NCI-H146 treated with DMSO at 0.1 percent for 48 hours (cell line): ENCODE data around the gene ZNF385B.

Experiments
- DNase-seq: peaks from one replicate; lab custom pipeline; 2025; ENCODE audit not compliant: unreplicated experiment; lab: John Stamatoyannopoulos, UW

The ZNF385B gene

DNA sequence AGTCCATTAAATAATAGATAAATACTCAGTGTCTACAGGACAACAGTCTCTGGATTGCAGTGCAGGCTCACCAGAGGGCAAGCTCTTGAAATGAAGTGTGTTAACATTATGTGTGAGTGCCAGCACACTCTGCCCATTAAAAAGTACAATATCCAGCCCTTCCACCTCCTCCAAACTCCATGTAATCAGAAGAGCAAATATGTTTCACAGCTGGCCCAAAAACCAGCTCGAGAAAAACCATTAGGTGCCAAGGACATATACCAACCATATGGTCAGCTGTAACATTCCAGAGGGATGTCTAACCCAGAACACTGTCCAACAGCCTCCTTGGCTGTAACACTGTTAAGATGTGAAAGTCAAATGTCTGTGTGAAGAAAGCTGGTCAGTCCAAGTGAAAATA, 112.2 kb downstream of the ZNF385B start:
- DNase-seq, result no peak

DNA sequence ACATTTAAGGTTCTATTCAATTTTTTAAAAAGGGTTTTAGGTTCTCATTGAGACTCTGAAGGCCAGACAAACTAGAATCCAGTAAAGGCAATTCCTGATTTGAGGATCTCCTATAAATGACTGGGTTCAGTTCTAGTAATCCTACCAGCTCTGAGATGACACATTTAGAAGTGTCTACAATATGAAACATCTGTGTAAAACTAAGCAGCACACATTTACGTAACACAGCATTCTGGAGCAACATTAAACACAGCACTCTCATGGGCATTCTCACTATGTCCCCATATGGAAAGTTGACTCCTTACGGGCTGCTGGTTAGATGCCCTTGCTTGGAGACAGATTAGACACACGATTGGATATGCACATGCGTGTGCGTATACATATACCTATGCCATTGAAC, 114.4 kb downstream of the ZNF385B start:
- DNase-seq, result no peak

DNA sequence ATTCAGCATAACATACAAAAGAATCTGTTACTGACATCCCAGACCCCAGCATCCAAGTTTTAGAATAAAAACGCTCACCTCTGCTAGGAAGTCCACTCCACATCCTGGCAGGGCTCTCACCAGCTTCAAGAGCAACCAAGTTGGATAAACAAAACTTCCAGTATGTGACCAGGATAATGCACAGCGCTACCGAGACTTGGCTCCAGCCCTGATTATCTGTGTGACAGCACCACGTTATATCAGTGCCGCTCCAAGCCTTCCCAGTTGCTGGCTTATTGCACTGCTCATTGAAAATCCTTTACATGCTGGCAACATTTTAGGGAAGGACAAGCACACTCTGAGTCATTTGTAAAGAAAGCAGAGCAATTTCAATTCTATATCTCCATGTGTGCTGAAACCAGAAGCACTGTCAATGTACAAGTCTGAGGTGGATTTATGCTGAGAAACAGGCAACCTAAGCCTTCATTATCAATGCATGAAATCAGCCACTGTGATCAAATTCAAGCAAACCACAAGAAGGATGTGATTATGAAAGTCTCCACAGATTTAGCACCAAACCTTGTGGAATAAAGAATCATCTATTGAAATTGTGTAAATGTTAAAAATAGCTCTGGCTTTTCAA, 115.7 kb downstream of the ZNF385B start:
- no peak for DNase-seq

DNA sequence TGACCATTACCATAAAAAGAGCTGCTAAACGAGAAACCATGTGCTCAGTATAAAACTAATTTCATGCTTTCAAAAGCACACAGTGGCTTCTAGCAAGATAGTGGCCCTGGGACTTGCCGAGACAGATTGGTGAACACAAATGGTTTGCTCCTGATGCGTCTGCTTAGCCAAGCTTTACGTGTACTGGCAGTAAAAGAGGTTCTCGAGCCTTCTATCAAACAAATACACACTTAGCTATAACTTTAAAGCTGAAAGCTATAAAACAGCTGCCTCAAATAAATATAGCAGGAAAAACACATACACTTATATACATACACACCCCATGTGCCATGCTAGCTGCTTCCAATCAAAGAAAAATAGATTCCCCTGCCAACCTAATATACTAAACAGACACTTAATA, 117.0 kb downstream of the ZNF385B start:
- DNase-seq, result no peak

DNA sequence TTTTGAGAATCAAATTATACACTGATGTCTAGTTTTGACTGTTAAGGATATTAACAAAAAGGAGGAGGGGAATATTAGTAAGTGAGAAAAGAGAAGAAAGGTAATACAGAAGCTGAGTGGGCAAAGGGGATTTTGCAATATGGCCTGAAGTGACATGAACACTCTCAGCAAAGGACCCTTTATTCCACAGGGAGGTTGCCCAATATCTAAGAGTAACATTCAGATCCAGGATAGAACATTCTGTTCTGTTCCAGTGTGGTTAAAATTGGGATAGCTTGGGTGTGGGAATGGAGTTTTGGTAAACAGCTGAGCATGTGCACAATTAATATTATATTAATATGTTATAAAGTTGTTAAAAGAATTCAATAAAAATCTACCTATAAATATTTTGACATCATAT, 120.1 kb downstream of the ZNF385B start:
- no peak for DNase-seq

DNA sequence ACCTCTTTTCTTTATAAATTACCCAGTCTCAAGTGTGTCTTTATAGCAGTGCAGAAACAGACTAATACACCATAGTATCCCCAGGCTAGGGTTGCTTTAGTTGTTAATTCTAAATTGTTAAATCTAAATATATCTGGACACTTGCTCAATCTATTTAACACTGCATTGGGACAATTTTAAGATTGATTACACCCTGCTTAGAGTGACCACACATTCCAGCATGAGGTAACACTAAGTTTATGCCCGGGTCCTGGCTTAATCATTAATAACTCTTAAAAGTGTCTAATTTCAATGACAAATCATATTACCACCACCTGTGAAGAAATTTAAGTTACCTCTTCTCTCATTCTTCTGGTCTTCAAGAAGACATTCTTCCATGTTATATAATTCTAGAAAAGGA, 131.4 kb downstream of the ZNF385B start:
- no peak for DNase-seq

DNA sequence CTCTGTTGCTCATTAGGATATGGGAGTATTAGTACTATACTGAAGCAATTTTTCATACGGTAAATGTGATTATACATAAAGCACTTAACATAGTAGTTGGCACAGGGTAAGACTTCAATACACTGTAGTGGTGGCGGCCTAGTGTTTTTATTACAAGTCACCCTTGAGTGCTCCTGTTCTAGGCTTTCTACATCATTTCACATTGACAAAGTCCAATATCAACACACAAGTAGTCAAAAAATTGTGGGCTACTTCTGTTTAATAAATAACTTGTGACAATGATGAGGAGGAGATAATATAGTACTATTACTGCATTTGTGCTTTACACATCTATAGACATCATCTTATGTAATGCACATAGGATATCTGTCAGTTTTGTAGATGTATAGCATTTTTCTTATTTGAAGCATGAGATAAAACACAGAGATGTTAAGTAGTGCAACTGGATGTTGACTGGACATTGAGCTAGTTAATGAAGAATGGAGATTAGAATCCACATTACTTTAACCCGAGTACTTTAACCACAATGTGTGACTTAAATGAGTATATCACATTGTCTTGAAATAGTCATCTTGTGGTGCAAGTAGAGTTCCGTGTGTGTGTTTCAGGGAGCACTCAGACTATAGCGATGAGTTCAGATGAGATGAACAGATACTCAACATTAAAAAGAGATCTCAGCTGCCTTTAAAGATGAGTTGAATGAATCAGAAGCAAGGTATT, 134.8 kb downstream of the ZNF385B start:
- no peak for DNase-seq

DNA sequence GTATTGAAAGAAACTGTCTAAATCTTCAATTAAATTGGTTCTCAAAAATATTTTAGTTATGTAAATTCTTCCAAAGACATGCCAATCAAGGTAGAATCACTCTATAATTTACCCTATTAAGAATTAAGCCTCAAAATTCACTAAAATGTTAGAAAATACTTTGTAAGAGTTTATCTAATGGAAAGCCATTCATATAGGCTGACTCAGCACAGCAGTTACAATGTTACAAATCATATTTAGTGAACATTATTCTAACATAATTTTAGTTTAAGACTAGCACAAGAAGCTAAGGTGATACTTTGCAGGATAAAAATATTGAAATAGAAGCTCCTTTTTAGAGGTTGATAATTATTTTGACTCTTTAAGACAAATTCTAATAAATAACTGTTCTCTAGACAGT, 137.0 kb downstream of the ZNF385B start:
- no peak for DNase-seq

DNA sequence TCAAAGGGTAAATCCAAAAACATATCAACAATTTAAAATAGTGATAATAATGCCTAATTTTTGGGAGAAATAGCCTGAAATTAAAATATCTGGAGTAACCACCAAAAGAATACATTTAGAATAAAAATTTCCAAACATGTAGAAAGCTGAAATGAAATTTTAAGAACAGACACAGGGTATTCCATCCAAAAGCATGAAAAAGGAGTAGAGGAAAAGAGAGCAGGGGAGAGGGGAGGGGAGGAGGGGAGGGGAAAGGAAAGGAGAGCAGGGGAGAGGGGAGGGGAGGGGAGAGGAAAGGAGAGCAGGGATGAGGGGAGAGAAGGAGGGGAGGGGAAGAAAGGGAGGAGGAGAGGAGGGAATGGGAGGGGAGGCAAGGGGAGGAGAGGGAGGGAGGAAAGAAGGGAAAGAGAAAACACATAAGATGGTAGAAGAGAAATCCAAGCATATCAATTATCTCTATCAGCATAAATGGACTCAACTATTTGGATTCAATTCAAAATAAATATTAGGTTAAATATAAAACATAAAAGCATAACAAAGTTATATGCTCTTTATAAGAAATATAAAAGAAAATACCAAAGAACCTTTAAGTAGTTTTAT, 141.1 kb downstream of the ZNF385B start:
- no peak for DNase-seq

DNA sequence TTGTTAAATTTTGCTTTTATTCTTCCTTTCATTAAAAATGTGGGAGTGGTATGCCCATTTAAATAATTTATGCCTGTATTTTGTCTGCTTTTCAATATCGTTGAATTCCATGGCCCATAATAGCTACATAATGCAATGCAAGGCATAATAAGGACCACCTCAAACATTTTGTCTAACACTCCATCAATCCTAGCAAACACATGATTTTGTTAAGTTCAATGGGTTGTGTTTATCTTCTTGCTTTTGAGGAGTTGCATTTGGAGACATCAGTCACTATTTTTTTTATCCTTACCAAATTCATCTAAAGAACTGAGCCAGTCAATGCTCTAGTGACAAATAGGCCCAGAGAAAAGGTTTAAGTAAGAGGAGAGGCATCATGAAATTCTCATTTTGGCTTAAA, 145.5 kb downstream of the ZNF385B start:
- DNase-seq, result no peak

DNA sequence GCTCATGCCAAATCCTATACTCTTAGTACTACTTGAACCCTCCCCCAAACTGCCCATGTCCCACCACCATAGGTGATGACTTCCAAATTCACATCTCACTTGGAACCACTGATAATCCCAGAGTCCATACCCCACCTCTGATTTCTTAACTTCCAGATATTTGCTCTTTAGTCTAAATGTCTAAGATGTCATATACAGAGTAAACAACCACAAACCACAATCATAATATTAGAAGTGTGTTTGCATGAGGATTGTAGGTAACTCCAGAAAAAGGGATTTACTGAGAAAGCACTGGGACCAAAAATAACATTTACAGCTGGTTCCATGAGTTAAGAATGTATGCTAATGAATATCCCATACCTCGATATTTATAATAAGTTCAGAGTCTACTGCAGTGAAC, 146.2 kb downstream of the ZNF385B start:
- no peak for DNase-seq

DNA sequence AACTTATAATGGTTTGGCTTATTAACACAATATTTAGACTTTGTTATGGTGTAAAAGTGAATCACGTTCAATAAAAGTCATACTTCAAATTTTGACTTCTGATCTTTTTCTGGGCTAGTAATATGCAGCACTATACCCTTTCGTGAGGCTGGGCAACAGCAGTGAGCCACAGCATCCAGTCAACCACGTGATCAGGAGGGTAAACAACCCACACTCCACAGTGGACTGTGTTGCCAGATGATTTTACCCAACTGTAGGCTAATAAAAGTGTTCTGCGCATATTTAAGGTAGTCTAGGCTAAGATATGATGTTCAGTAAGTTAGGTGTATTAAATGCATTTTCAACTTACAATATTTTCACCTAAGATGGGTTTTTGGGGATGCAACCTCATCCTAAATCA, 148.6 kb downstream of the ZNF385B start:
- no peak for DNase-seq

DNA sequence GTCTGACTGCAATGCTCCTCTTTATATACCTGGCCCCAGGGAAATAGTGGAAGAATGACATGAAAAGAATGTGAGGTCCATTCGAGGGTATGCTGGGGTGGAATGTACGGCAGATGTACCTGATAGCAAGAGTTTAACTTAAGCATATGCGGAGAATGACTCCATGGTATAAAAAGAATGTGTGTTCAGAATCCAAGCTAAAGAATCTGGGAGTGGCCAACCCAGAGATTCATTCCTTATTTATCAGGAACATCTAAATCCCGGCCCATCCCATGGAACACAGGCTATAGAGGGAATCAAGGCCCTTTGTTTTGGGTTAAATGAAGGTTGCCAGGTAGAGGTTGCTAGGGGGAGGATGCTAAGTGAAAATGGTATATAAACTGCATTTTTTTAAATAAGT, 150.0 kb downstream of the ZNF385B start:
- DNase-seq, result no peak

DNA sequence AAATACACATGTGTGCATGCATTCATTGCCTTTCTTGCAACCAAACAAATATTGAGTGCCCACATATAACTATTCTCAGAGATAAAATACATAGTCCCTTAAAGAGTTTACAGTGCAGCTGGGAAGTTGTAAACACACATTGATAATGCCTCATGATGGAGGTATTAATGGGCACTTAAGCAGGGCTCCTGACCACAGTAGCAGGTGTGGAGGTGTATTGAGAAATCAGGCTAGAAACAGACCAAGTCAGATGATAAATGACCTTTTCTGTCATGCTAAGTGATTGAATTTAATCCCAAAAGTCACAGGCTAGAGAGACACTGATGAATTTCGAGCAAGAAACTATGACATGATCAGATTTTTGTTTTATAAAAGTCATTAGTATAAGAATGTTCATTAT, 157.7 kb downstream of the ZNF385B start:
- no peak for DNase-seq

DNA sequence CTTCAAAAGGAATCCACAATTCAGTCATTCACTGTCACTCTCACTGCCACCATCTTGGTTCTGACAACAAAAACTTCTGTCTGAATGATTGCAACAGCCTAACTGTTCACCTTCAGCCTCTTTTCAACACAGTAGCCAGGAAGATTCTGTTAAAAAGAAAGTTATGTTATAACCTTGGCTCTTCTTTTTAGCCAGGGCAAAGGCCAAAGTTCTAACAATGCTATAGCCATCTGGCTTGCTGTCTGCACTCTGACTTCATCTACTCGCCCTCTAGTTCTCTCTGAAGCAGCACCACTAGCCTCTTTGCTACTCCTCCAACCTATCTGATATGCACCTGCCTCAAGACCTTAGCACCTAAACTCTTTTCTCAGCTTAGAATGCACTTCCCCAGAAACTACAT, 158.5 kb downstream of the ZNF385B start:
- no peak for DNase-seq

DNA sequence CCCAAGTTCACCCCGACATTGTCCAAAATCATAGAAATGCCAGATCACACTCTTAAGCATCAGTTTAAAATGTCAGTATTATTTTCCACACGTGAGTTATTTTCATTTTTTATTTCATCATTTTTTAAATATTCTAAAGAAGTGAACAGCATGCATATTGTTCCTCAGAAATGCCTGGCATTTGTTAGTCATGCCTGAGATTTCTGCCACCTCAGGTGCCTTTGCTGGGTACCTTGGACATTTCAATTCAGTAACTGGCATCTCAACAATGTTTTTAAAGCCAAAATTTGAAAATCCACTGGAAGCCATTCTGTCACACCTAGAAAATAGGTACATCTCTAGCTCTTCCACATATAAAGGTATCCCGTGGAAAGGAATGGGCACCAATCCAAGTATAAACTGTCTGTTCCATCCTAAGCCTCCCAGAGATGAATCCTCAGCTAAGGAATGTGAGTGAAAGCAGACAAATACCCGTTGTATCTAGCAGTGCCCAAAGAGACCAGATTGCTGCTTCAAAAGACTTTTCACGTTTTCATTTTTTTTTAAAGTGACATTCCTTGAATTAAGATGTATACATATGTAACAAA, 159.8 kb downstream of the ZNF385B start:
- DNase-seq, result no peak

DNA sequence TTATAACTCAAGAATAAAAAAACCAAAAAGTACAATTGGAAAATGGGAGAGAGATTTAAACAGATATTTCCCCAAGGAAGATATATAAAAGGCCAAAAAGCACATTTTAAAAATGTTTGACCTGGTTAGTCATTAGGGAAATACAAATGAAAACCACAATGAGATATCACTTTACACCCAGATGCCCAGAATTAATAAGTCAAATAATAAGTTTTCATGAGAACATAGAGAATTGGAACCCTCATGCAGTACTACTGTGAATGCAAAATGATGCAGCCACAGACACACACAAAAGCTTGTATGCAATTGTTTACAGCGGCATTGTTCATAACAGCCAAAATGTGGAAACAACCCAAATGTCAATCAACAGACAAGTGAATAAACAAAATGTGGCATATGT, 165.9 kb downstream of the ZNF385B start:
- no peak for DNase-seq

DNA sequence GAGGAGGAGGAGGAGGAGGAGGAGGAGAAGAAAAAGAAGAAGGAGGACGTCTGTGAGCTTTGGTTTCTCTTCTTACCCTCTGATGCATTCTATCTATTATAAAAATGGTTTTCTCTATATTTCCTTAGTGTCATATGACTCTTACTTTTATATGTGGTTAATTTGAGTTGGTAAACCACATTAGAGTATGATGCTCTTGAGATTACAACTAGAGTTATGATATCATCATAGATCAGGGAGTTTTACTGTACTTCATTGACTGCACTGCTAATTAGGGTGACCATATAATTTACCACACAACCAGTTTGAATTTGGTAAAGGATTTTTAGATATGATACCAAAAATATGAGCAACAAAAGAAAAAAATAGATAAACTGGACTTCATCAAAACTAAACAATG, 166.4 kb downstream of the ZNF385B start:
- DNase-seq, result no peak

DNA sequence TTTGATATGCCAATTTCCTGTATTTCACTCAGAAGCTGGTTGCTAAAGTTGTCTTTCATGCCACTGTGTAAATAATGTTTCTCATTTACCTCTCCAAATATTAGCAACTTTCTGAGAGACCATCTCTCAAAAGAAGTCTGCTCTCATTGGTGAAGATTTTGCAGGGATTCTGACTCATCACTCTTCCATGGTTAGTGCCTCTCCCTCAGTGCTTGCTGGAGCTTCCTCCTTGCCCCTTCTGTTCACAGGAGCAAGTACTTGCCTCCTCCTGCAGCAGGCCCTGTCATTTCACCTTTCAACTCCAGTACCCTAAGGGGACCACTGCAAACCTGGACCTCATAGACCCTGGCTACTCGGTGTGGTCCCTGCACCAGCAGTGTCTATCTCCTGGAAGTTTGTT, 168.8 kb downstream of the ZNF385B start:
- no peak for DNase-seq

DNA sequence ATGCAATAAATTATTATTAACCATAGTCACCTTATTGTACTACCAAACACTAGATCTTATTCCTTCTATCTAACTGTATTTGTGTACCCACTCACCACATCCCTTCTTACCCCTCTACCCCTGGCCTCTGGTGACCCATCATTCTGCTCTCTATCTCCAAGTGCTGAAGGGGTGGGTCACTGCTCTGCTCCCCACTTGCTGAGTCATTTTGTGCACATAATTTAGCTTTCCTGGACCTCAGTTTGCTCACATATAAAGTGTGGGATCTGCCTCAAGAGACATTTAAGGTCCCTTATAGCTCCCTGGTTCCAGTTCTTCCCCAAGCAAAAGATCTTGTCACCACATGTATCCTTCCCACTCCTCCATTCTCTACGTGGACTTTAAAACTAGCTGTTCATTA, 169.4 kb downstream of the ZNF385B start:
- no peak for DNase-seq

DNA sequence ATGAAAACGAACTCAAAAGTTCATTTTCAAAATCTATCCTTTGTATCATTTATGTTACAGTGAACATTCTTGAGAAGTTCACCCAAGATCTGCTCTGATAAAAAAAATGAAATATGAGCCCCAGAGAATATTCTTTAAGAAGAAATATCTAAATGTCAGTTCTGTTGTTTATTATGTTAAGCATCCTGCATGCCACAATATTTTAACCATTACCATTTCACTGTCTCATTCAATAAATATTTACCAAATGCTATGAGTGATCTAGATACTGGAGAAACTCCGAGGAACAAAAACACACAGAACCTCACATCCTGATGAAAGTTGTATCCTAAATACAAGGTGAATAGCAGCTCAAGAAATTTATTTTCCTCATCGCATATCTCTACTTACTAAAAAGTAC, 170.2 kb downstream of the ZNF385B start:
- no peak for DNase-seq

DNA sequence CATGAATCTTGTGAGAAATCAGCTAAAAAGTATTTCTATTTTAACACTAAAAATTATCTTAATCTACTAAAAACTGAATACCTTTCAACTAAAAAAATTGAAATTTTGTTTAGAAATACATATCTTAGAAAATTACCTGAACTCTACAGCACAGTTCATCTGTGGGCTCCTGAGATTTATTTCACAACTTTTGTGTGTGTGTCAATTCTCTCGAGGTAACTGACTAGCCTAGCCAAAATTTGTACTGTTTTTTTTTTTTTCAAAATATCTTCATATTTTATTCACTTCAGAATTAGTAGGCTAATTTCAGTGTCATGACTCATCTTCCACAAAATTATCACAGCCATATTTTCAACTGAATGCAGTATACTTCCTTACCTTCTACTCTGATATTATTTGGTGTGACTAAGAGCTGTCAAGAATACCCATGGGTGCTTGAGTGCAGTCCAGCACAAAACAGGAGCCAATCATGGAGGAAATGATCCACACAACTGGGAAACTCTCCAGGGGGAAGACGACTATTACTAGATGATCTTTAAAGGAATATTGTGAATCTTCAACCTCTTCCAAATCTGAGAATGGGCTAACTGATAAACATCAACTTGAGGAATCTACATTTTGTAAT, 174.6 kb downstream of the ZNF385B start:
- DNase-seq, result no peak
